ENCODE results near the gene TPD52L2. TPM values are rescaled to one million over a fixed set of nuclear protein-coding genes. Genes with fewer than 3 reads are reported as not detected.

The TPD52L2 gene
- total and polyA plus RNA-seq, 2 donors (not counting 1 experiment from before 2014, with no cell fraction given): 39.9 to 41.3 TPM

DNA sequence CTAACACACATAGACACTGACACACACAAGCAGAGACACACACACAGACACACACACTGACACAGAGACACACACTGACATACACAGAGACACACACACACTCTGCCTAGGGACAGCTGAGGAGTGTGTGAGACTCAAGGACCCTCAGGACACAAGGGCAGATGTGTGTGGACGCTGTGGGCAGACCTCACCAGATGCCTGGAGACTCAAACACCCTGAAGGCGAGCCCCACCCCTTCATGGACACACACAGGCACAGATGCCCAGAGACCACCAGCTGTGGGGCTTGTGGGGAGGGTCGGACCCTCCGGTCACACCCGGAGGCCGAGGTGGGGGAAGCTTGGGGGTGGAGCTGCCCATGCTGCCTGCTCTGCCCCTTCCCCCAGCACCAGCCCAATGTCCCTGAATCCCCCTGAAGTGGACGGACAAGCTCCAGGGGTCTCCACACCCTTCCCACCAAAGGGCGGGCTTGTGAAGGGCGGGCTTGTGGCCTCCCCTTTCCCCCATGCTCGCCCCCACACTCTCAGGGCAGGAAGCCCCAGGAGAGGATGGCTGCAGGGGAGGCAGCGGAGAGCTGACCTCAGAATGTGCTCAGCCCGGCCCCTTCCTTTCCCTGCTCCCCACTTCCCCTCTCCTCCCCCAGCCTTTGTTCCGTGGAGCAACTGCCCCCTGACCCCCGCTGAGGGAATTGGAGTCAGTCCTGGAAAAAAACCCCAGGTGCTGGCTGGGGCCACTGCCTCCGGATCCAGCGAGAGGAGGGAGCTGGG, 17.6 kb upstream of the TPD52L2 start:
- Mint-ChIP-seq H3K4me1 (peaks cover 18% of the 10 kb centered on the region), H3K4me3 (no peak overlapping the region), H3K9me3 (ENCODE audit: insufficient read depth) (no peaks in the 10 kb centered on the region), H3K27me3 (peaks cover 33% of the 10 kb centered on the region), H3K27ac (no peak overlapping the region)
- intact Hi-C loops (cut with micrococcal nuclease): no loop called here
- no peaks in the 10 kb centered on the region for H4K20me1 ChIP-seq (ENCODE audit: control insufficient read depth, insufficient read depth, low read length, poor library complexity, severe bottlenecking)
- no peaks in the 10 kb centered on the region for H3K36me3 ChIP-seq (replicated peaks in 1 of 2; ENCODE audit: control extremely low read depth in 1 of 2, control insufficient read depth in 1 of 2, extremely low read depth in 1 of 2, insufficient read depth in 2 of 2, low read length in 1 of 2)
- 0% methylated on average over 2 of the region's 16 CpGs for WGBS (ENCODE audit: insufficient coverage)
- H3K27me3 ChIP-seq (replicated peaks in 1 of 4; ENCODE audit: control extremely low read depth in 1 of 4, control insufficient read depth in 3 of 4, insufficient read depth in 4 of 4, low read length in 3 of 4): peaks cover 0 to 67% (median 24%) of the 10 kb centered on the region in 4 experiments
- H3K4me1 ChIP-seq (ENCODE audit: control insufficient read depth in 2 of 2, insufficient read depth in 2 of 2, low read length in 2 of 2): peaks cover 30 to 49% of the 10 kb centered on the region in 2 donors
- DNase-seq: peak; percentile 16
- no peak overlapping the region for H3K9ac ChIP-seq (ENCODE audit: low read length)
- no peak overlapping the region for H3K4me3 ChIP-seq (ENCODE audit: control extremely low read depth in 1 of 5, extremely low read depth in 1 of 5, insufficient read depth in 1 of 5, low read depth in 2 of 5, low read length in 4 of 5)
- H3K9me3 ChIP-seq (ENCODE audit: control extremely low read depth in 1 of 3, control insufficient read depth in 2 of 3, insufficient read depth in 1 of 3, low read length in 2 of 3): no peaks in the 10 kb centered on the region
- no peaks in the 10 kb centered on the region for H3K79me2 ChIP-seq (ENCODE audit: control insufficient read depth, insufficient read depth, low read length)
- CTCF ChIA-PET: no interaction called here
- no peak for ATAC-seq (ENCODE audit: low read depth)
- H2AFZ ChIP-seq (ENCODE audit: insufficient read depth, low read depth, low read length, poor library complexity, severe bottlenecking): no peak overlapping the region
- H3K4me2 ChIP-seq (replicated peaks; ENCODE audit: low read depth, low read length, poor library complexity, severe bottlenecking): no peak overlapping the region
- TF ChIP-seq, protein P1, sequence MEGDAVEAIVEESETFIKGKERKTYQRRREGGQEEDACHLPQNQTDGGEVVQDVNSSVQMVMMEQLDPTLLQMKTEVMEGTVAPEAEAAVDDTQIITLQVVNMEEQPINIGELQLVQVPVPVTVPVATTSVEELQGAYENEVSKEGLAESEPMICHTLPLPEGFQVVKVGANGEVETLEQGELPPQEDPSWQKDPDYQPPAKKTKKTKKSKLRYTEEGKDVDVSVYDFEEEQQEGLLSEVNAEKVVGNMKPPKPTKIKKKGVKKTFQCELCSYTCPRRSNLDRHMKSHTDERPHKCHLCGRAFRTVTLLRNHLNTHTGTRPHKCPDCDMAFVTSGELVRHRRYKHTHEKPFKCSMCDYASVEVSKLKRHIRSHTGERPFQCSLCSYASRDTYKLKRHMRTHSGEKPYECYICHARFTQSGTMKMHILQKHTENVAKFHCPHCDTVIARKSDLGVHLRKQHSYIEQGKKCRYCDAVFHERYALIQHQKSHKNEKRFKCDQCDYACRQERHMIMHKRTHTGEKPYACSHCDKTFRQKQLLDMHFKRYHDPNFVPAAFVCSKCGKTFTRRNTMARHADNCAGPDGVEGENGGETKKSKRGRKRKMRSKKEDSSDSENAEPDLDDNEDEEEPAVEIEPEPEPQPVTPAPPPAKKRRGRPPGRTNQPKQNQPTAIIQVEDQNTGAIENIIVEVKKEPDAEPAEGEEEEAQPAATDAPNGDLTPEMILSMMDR (IDR thresholded peaks at IDR 0.05): no peak
- TF ChIP-seq EZH2 (IDR thresholded peaks at IDR 0.05; ENCODE audit: borderline replicate concordance, insufficient read depth, low read depth, low read length, poor library complexity, severe bottlenecking): no peak
- POLR2A ChIA-PET: no interaction called here
- H3K27ac ChIP-seq (ENCODE audit: low read length in 2 of 2): no peak overlapping the region
